ENCODE measurements around the gene UCHL5.
A peak's percentile ranks its signal among the peaks of the same experiment; 100 is the strongest.

The UCHL5 gene

GRCh38 chr1:193079187-193079586 lies 20.0 kb upstream of the UCHL5 start:
- no peak for DNase-seq (ENCODE audit: low read depth)
- H3K4me3 ChIP-seq (replicated peaks; ENCODE audit: low read depth, low read length) = no peak overlapping the region
- no peak for TF ChIP-seq CTCF (IDR thresholded peaks at IDR 0.05; ENCODE audit: low read length, missing control alignments)

GRCh38 chr1:193077991-193078390 lies 18.8 kb upstream of the UCHL5 start:
- H3K4me3 ChIP-seq (replicated peaks; ENCODE audit: low read depth, low read length) = no peak overlapping the region
- DNase-seq (ENCODE audit: low read depth) = no peak
- no peak for TF ChIP-seq CTCF (IDR thresholded peaks at IDR 0.05; ENCODE audit: low read length, missing control alignments)

GRCh38 chr1:193070942-193071341 lies 11.8 kb upstream of the UCHL5 start:
- no peak for TF ChIP-seq CTCF (IDR thresholded peaks at IDR 0.05; ENCODE audit: low read length, missing control alignments)
- no peak overlapping the region for H3K4me3 ChIP-seq (replicated peaks; ENCODE audit: low read depth, low read length)
- no peak for DNase-seq (ENCODE audit: low read depth)

- no peak for DNase-seq (ENCODE audit: low read depth)
- H3K4me3 ChIP-seq (replicated peaks; ENCODE audit: low read depth, low read length) = no peak overlapping the region
- TF ChIP-seq CTCF (IDR thresholded peaks at IDR 0.05; ENCODE audit: low read length, missing control alignments) = no peak
These were observed 11.2 kb upstream of the UCHL5 start for GRCh38 chr1:193070386-193070753.

GRCh38 chr1:193069748-193070385 lies 10.7 kb upstream of the UCHL5 start:
- no peak for DNase-seq (ENCODE audit: low read depth)
- H3K4me3 ChIP-seq (replicated peaks; ENCODE audit: low read depth, low read length) = no peak overlapping the region
- peak; percentile 32 for TF ChIP-seq CTCF (IDR thresholded peaks at IDR 0.05; ENCODE audit: low read length, missing control alignments)

- no peak overlapping the region for H3K4me3 ChIP-seq (replicated peaks; ENCODE audit: low read depth, low read length)
- TF ChIP-seq CTCF (IDR thresholded peaks at IDR 0.05; ENCODE audit: low read length, missing control alignments) = no peak
- DNase-seq (ENCODE audit: low read depth) = no peak
These were observed 8.9 kb upstream of the UCHL5 start for GRCh38 chr1:193068013-193068412.

- no peak for DNase-seq (ENCODE audit: low read depth)
- no peak overlapping the region for H3K4me3 ChIP-seq (replicated peaks; ENCODE audit: low read depth, low read length)
- TF ChIP-seq CTCF (IDR thresholded peaks at IDR 0.05; ENCODE audit: low read length, missing control alignments) = no peak
These were observed 7.4 kb upstream of the UCHL5 start for GRCh38 chr1:193066606-193067005.
